ENCODE measurements around the gene GAPDH.

GAPDH gene

GRCh38 chr12:6533653-6533922 is 729 bp upstream of the GAPDH start (continued):
- peak; percentile 99; the same call in 1 of the 2 replicates for TF ChIP-seq PATZ1 (tag by site-specific recombination; IDR thresholded peaks at IDR 0.05)
- TF ChIP-seq TRIM28 (IDR thresholded peaks at IDR 0.05; ENCODE audit: borderline replicate concordance, low read length), result no peak
- TF ChIP-seq ZNF354C (tag by site-specific recombination; IDR thresholded peaks at IDR 0.05; ENCODE audit: borderline replicate concordance, low read depth), result no peak
- TF ChIP-seq ZNF112 (tag by site-specific recombination; IDR thresholded peaks at IDR 0.05), result no peak
- TF ChIP-seq OSR2 (tag by site-specific recombination; IDR thresholded peaks at IDR 0.05), result no peak
- TF ChIP-seq ZNF558 (tag by site-specific recombination; IDR thresholded peaks at IDR 0.05), result no peak
- TF ChIP-seq, protein P1, sequence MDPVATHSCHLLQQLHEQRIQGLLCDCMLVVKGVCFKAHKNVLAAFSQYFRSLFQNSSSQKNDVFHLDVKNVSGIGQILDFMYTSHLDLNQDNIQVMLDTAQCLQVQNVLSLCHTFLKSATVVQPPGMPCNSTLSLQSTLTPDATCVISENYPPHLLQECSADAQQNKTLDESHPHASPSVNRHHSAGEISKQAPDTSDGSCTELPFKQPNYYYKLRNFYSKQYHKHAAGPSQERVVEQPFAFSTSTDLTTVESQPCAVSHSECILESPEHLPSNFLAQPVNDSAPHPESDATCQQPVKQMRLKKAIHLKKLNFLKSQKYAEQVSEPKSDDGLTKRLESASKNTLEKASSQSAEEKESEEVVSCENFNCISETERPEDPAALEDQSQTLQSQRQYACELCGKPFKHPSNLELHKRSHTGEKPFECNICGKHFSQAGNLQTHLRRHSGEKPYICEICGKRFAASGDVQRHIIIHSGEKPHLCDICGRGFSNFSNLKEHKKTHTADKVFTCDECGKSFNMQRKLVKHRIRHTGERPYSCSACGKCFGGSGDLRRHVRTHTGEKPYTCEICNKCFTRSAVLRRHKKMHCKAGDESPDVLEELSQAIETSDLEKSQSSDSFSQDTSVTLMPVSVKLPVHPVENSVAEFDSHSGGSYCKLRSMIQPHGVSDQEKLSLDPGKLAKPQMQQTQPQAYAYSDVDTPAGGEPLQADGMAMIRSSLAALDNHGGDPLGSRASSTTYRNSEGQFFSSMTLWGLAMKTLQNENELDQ (tag by site-specific recombination; IDR thresholded peaks at IDR 0.05; ENCODE audit: low read depth), result no peak
- peak; percentile 0; the same call in 1 of the 2 replicates for TF ChIP-seq ZFHX2 (tag by site-specific recombination; conservative IDR thresholded peaks at IDR 0.05)
- peak; percentile 77 for TF ChIP-seq ZBTB11 (tag by site-specific recombination; conservative IDR thresholded peaks at IDR 0.05; ENCODE audit: low read depth)
- no peak for TF ChIP-seq ZNF426 (tag by site-specific recombination; IDR thresholded peaks at IDR 0.05)
- no peak for TF ChIP-seq MYNN (tag by site-specific recombination; IDR thresholded peaks at IDR 0.05; ENCODE audit: borderline replicate concordance)
- no peak for TF ChIP-seq ZSCAN30 (tag by site-specific recombination; IDR thresholded peaks at IDR 0.05)
- TF ChIP-seq ZNF747 (tag by site-specific recombination; IDR thresholded peaks at IDR 0.05), result no peak
- TF ChIP-seq ZNF660 (tag by site-specific recombination; IDR thresholded peaks at IDR 0.05), result no peak
- no peak for TF ChIP-seq ZBTB7A (tag by site-specific recombination; IDR thresholded peaks at IDR 0.05; ENCODE audit: low read depth)
- no peak for TF ChIP-seq ZNF501 (tag by site-specific recombination; IDR thresholded peaks at IDR 0.05)
- 0 out of 2 replicates have a peak, but pooled peaks have one; percentile 62 for TF ChIP-seq ZBTB17 (tag by site-specific recombination; IDR thresholded peaks at IDR 0.05)
- peak; percentile 56 for TF ChIP-seq GLIS2 (tag by site-specific recombination; IDR thresholded peaks at IDR 0.05)
- no peak for TF ChIP-seq ZNF155 (tag by site-specific recombination; IDR thresholded peaks at IDR 0.05)
- TF ChIP-seq ZNF2 (tag by site-specific recombination; IDR thresholded peaks at IDR 0.05), result no peak; the same call in 1 of the 2 replicates
- 0 out of 2 replicates have a peak, but pooled peaks have one; percentile 7 for TF ChIP-seq ZNF837 (tag by site-specific recombination; IDR thresholded peaks at IDR 0.05)
- no peak for TF ChIP-seq ZNF621 (tag by site-specific recombination; IDR thresholded peaks at IDR 0.05)
- TF ChIP-seq HOXA7 (CRISPR knock-in tag; IDR thresholded peaks at IDR 0.05; ENCODE audit: borderline replicate concordance), result no peak
- no peak for TF ChIP-seq ZNF510 (tag by site-specific recombination; IDR thresholded peaks at IDR 0.05; ENCODE audit: insufficient replicate concordance)
- TF ChIP-seq ZNF664 (tag by site-specific recombination; IDR thresholded peaks at IDR 0.05), result no peak
- TF ChIP-seq ZNF23 (tag by site-specific recombination; IDR thresholded peaks at IDR 0.05; ENCODE audit: borderline replicate concordance), result no peak
- TF ChIP-seq, protein P2, sequence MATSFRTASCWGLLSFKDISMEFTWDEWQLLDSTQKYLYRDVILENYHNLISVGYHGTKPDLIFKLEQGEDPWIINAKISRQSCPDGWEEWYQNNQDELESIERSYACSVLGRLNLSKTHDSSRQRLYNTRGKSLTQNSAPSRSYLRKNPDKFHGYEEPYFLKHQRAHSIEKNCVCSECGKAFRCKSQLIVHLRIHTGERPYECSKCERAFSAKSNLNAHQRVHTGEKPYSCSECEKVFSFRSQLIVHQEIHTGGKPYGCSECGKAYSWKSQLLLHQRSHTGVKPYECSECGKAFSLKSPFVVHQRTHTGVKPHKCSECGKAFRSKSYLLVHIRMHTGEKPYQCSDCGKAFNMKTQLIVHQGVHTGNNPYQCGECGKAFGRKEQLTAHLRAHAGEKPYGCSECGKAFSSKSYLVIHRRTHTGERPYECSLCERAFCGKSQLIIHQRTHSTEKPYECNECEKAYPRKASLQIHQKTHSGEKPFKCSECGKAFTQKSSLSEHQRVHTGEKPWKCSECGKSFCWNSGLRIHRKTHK (tag by site-specific recombination; IDR thresholded peaks at IDR 0.05), result no peak
- peak; percentile 70; the same call in 1 of the 2 replicates for TF ChIP-seq KLF8 (tag by site-specific recombination; IDR thresholded peaks at IDR 0.05)
- TF ChIP-seq RBAK (tag by site-specific recombination; IDR thresholded peaks at IDR 0.05), result no peak
- TF ChIP-seq ZNF585B (tag by site-specific recombination; IDR thresholded peaks at IDR 0.05), result no peak
- TF ChIP-seq ZNF184 (tag by site-specific recombination; IDR thresholded peaks at IDR 0.05), result no peak
- TF ChIP-seq ZBTB1 (tag by site-specific recombination; IDR thresholded peaks at IDR 0.05), result no peak
